ENCODE results near the gene GPR15LG.
"Not testable (repeated sequence)": the region's sequence is repeated elsewhere in the genome, so short reads cannot be mapped to it uniquely, and the experiment has no call there.

The GPR15LG gene

DNA sequence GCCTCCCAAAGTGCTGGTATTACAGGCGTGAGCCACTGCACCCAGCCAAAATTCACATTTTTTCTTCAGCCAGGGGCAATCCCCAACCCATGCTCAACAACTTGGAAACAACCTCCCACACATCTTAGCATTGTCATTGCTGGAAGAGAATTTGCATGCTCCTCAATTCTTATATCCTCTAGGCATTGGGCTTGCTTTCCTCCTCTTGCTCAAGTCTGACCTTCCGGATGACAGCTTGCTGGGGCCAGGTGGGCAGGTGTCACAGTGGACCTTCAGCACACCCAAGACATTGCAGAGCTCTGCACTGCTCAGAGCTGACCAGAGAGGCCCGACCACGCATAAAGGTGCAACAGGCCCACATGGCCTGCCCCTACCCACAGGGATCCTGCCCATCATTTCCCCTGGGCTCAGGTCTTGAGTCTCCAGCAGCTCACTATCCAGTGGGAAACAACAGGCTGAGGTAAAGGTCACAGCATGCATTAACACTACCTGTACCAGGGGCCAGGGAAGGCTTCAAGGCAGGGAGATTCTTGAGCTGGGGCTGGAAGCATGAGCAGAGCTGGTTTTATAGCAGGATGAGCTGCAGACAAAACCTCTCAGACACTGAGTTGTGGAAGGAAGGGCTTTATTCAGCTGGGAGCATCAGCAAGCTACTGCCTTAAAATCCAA lies 6.8 kb upstream of the GPR15LG start:
- DNase-seq, result no peak

DNA sequence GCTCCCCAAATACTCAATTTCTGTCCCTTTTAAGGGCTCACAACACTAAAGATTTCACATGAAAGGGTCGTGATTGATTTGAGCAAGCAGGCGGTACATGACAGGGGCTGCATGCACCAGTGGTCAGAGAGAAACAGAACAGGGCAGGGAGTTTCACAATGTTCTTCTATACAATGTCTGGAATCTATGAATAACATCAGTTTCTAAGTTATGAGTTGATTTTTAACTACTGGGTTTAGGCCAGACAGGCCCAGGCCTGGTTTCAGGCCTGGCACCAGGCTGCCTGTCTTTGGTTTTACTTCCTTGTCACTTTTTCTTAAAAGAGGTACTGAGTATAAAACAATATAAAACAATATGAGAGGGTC lies 6.3 kb upstream of the GPR15LG start:
- not testable (repeated sequence) for DNase-seq

DNA sequence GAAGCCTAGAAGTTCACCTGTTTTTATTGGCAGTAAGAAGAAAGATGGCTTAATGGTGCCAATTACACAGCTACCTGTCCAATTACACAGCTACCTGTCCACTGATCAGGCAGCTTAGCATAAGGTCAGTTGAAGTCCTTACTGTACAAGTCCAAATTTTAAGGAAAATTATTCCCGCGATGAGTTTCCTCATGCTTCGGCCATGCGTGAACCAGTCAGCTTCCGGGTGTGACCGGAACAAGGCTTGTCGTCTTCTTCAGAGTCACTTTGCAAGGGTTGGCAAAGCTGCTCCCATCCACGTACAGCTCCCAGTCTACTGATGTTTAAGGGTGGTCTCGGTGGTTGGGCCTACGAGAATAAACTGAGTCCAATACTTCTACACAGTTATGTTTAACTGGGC lies 5.2 kb upstream of the GPR15LG start:
- DNase-seq, result not testable (repeated sequence)

DNA sequence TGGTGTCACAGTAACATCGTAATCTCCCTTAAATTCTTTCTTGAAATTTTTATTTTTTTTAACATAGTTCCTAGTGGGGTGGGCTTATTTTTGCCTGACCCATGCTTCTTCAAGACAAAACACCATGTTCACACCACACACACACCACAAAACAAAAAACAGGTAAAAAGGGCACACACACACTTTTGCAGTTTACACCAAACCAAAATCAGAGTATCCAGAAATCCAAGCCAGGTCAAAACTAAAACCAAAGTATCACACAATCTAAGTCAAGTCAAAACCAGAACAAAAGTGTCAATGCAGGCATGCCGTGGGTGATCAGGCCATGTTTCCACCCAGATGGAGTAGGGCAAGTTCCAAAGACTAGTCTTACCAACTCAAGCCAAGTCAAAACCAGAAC lies 2.4 kb upstream of the GPR15LG start:
- not testable (repeated sequence) for DNase-seq

DNA sequence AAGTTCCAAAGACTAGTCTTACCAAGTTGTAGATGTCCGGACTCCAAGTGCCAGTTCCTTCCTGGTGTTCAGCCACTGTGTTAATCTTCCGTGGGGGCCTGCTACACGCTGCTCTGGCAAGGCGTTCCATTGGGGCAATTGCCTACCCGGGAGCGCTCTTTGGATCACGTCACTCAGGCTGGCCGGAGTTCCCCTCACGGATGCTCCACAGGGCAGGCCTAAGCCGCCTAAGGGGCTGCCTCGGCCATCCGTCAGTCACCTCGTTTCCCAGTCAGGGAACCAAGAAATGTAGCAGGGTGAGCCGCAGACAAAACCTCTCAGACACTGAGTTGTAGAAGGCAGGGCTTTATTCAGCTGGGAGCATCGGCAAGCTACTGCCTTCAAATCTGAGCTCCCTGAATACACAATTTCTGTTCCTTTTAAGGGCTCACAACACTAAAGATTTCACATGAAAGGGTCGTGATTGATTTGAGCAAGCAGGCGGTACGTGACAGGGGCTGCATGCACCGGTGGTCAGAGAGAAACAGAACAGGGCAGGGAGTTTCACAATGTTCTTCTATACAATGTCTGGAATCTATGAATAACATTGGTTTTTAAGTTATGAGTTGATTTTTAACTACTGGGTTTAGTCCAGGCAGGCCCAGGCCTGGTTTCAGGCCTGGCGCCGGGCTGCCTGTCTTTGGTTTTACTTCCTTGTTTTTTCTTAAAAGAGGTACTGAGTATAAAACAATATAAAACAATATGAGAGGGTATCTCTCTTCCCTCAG lies 1.7 kb upstream of the GPR15LG start:
- not testable (repeated sequence) for DNase-seq

DNA sequence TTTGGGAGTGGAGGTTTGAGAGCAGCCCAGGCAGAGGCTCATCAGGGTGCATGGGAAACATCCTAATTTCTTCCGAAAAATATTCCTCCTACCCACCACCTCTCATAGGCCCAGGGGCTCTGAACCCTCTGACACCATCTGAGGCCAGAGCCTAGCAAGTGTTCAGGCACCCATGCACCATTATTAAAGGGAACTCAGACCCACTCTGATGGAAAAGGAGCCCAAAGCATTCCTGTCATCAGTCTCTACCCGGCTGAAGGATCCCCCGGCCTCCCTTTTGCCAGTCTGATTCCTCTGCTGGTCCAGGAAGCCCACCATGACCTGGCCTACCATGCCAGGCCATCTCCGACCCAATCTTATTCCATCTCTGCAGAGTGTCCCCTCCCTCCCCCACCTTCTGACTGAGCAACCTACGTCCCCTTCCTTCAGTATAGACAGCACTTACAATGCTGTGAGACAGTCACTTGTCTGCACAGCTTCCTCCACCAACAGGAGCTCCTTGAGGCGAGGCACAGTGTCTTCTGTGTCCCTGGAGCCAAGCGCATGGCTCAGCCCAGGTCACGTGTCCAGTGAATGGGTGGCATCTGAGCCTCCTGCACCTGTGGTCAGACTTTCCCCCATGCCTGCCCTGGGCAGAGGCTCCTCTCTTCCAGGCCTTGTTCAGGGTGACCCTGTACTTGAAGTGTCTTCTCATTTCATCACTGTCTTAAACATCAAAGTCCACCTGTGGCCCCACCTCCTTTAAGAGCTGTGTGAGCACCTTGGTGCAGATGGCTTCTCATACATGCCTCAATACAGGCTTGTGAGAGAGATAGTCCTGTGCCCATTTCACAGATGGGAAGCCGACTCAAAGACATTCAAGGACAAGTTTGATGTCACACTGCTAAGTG lies 889 bp upstream of the GPR15LG start:
- DNase-seq, result no peak

DNA sequence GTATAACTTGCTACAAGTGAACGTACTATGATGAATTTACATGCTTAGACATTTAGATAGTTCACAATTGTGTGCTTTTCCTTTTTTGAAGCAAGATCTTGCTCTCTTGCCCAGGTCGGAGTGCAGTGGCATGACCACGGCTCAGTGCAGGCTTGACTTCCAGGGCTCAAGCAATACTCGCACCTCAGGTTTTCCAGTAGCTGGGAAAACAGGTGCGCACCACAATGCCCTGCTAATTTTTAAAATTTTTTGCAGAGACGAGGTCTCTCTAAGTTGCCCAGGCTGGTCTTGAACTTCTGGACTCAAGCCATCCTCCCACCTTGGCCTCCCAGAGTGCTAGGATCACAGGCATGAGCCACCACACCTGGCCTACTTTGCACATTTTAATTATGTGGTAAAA lies 1.8 kb downstream of the GPR15LG start:
- DNase-seq, result no peak

DNA sequence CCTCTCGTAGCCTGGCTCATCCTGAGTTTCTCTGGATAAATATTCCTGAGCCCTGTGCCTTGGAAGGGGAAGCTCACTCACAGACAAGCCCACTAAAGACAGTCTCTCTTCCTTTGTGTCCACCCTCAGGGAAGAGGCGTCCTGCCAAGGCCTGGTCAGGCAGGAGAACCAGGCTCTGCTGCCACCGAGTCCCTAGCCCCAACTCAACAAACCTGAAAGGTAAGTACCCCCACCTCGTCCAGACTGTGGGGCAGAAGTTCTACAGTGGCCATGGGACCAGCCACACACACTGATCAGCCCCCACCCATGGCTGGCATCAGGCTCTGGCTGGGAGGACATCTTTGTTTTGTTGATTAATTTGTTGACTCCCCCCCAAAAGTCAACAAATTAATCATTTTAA lies 2.8 kb downstream of the GPR15LG start:
- no peak for DNase-seq

DNA sequence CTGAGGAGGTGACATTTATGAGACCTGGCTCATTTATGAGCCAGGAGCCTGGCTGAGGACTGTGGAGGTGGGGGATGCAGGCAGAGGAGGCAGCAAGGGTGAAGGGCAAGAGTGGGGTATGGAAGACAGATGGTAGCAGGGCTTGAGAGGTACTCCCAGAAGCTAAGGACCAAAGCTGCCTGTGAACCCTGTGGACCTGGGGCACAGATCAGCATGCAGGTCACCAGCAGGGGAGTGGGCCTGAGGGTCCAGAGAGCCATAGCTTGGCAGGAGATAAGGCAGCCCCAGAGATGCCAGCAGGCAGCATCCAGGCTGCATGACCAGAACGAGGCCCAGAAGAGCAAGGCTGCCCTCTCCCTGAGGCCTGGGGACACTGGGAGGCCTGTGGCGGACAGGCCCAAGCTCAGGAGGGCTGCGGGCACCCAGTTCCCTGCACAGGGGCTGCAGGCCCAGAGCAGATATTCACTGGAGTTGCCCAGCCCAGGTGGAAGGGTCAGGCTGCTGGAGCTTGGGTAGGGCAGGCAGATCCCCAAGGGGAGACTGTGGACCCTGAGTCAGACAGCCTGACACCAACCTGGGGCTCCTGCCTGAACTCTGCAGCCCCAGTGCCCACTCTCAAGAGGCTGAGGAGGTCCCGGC lies 3.4 kb downstream of the GPR15LG start:
- DNase-seq, result no peak

DNA sequence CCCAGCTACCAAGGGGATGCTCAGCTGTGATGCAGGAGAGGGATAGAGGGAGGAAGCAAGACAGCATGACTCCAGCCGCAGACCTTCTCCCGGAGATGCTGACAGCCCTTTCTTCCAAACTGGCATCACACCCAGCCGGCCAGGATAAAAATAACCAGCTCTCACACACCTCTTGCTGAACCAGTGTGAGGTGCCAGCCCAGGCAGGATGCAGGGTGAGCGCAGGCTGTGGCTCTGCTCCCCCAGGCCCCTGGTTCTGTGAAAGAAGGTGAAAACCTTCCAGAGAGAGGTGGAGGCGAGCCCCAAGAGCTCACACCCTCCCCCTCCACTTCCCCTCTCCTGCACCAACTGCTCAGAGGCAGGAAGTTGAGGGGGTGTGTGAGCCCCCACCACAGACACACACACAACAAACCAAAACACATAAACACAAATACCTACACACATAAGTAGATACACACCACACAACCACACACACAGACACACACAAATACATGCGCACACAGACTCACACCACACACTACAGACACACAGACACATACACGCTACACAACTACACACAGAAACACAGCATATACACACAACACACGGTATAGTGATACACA lies 4.0 kb downstream of the GPR15LG start:
- DNase-seq, result no peak

DNA sequence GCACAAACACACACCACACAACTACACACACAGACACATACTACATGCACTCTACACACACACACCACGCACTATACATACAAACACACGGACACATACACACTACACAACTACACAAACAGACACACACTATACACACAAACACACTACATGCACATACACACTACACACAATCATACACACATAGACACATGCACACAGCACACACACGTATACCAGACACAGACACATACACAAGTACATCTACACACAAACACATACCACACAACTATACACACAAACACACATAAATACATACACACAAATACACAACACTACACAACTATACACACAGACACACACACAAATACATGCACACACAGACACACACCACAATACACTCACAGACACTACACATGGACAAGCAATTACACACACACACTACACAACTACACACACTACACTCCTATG lies 4.6 kb downstream of the GPR15LG start:
- no peak for DNase-seq

DNA sequence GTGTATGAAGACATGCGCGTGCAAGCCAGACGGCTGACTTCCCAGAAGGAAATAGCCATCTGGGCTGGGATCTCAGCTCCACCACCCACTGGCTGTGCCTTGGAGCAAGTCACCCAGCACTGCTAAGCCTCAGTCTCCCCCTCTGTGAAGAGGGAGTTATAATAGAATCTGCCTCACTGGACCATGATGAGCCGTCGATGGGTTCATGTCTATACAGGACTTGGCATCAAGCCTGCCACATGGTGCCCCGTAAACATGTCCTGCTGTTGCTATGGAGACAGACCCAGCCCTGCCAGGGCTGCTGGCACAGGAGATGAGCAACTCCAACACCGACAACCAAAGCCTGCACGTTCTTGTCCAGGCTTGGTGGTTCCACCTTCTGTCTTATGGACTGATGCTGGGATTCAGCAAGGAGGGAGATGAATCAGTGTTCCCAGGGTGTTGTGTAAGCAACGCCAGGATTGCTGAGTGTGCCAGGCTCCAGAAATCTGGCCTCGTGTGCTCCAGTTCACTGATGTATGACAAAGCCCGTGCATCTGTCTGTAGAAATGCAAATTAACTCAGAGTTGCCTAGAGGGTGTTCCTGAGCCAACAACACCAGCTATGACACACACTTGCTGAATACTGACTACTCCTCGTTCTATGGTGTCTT lies 5.6 kb downstream of the GPR15LG start:
- no peak for DNase-seq

DNA sequence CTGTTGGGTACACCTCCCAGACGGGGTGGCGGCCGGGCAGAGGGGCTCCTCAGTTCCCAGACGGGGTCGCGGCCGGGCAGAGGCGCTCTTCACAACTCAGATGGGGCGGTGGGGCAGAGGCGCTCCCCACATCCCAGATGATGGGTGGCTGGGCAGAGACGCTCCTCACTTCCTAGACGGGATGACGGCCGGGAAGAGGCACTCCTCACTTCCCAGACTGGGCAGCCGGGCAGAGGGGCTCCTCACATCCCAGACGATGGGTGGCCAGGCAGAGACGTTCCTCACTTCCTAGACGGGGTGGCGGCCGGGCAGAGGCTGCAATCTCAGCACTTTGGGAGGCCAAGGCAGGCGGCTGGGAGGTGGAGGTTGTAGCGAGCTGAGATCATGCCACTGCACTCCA lies 6.8 kb downstream of the GPR15LG start:
- DNase-seq, result not testable (repeated sequence)

DNA sequence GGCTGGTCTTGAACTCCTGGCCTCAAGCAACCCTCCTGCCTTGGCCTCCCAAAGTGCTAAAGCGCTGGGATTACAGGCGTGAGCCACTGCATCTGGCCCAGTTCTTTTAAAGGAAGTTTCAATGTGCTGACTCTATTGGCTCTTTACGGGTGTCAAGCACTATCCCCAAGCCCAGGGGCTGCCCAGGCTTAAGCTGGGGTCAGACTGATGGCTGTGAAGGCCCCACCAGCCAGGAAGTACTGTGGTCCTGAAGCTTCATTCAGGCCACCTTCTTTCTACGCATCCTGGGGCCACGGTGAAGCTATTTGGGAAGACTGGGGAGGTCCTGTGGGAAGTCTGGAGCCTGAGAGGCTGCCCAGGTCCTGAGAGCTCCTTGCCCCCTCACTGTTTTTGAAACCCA lies 8.0 kb downstream of the GPR15LG start:
- DNase-seq, result no peak

DNA sequence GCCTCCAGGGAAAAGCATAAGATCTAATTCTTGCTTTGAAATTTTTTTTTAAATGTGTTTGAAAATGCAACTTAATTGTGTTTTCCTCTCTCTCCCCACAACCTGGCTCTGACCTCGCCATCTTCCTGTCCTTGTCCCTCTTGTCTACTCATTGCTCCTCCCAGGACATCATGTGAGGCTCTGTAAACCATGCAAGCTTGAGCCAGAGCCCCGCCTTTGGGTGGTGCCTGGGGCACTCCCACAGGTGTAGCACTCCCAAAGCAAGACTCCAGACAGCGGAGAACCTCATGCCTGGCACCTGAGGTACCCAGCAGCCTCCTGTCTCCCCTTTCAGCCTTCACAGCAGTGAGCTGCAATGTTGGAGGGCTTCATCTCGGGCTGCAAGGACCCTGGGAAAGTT lies 10.9 kb downstream of the GPR15LG start:
- DNase-seq, result no peak

DNA sequence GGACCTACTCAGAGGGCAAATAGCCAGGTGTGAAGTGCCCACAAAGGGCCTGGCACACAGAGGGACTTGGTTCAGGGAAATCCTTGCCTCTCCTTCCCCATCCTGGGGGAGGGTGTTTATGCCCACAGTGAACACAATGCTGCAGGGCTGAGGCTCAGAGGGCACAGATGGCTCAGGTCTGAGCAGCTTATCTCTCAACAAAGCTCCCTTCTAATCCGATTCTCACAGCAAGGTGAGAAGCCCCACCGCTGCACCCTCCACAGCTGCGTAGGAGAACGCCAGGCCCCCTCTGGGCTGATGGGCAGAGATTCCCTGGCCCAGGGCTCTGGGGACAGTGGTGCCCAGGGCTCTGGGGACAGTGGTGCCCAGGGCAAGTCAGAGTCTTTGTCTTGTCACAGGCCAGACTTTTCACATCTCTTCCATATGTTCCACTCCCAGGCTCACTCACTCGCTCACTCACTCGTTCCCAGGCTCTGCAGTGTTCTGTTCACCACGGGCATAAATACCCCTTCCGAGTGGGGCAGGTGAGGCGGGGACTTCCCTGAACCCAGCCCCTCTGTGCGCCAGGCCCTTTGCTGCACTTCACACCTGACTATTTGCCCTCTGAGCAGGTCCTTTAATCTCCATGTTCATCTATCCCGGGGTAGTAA lies 12.1 kb downstream of the GPR15LG start:
- no peak for DNase-seq

DNA sequence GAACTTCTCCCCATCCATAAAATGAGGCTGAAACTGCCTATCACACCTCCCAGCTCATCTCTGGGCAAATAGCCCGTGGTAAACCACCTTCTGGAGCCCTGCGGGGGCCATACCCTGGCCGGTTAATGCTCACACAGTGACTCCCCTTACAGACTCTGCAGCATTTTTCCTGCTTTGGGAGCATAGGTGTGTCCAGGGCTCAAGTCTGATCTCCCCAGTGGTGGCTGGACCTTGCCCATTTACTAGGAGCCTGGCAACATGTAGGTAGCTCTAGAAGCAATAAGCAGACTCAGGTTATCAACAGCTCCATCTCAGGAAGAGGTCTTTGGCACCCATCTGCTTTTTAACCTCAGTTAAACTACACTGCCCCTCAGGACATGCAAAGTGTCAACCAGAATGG lies 15.2 kb downstream of the GPR15LG start:
- no peak for DNase-seq

DNA sequence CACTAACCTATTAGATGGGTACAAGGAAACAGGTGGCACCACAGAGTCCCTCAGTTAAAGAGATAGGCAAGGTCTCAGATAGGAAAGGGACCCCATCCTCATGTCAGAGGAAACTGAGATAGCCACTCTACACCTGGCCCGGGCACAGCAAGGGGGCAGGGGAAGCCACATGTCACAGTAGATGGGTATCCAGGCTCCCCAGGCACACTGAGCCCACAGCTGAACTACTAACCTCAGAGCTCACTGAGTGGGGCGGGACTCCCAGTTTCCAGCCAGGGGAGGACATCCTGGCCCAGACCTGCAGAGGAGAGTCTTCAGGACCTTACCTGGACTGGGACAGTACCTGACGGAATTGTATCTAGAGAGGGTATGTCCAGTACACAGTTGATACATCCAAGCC lies 17.0 kb downstream of the GPR15LG start:
- DNase-seq, result no peak

DNA sequence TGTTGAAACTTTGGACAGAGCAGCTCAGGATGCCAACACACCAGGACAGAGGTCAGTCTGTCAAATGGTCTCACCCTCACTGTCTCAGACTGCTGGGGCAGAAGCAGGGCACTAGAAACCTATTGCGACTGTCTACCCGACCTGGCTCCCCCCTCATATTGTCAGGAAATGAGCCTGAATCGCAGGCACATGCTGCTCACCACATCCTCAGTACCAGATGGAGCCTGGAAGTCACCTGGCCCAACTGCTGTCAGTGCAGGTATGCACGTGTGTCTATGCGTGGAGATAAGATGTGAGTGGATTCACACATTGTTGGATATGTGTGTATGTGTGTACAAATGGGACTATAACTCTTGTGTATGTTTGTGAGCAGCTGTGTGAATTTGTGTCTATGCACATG lies 17.5 kb downstream of the GPR15LG start:
- no peak for DNase-seq

DNA sequence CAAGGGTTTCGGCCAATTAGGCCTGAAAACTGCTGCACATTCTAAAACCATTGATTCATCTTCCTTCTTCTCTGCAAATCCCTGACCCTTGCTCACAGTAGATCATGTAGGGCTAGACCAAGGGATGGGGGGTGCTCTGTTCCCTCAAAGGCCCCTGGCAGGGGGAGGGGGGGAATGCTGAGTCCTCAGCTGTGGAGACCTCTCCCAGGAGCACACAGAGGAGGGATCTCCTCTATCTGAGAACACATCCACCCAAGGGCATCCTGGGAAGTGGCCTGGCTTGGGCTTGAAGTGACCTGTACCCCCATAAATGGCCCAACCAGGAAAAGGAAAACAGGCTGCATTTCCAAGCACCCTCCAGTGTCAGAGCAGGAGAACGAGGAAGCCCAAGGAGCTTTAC lies 19.7 kb downstream of the GPR15LG start:
- DNase-seq, result no peak

DNA sequence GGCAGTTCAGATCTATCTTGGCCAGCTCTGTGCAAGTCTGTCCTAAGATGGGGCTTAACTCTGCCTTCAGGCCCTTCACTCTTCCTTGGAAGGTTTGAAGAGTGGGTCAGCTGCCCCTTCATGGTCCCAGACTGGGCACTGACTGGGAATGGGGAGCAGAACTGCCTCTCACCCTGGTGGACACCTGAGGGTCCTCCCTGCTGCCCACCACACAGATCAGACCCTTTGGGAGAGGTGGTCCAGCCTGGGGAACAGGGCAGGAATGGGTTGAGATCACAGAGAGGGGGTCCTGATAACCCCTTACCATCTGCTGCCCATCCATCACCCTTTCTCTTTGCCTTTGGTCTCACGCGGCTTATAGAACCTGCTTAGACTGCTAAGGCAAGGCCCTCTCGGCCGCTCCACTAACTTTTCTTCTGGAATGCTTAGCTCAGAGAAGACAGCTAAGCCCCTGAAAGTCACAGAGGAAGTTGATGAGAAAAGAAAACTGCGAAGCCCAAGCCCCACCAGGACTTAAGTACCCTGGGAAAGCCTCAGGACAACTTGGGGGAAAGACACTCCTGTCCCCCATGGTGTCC lies 20.3 kb downstream of the GPR15LG start:
- no peak for DNase-seq

Data from activated naive CD4-positive, alpha-beta T cell treated with anti-CD3 and anti-CD28 coated beads, Interleukin-2, amount 50 U/mL, for 16 hours (primary cell).